Pancreas (tissue), 10 donors: Measurements from ENCODE around the gene CLCNKB. TPM values are rescaled to one million over a fixed set of nuclear protein-coding genes. Genes with fewer than 3 reads are reported as not detected.
A peak's percentile ranks its signal among the peaks of the same experiment; 100 is the strongest.

Experiments used
- ATAC-seq, 4 donors: fragments of 200-7000 bp; cut with Tn5 transposase; one replicate each; pipeline versions ENCODE4 v1.8.0 to v1.9.1; 2020; ENCODE audit warnings: mild to moderate bottlenecking in 4 of 4, moderate library complexity in 4 of 4
- DNase-seq, 6 donors: peaks; one replicate each; pipeline ENCODE4 v3.0.0-alpha.2; 2020
- FAIRE-seq: peaks from 2 replicates; lab custom pipeline; 2012; peaks lifted over from hg19 to GRCh38; lab: Jason Lieb, UNC
- H3K27ac ChIP-seq, 4 donors: fragments of 200-600 bp; sonication (generic); 1 replicate in 3 of 4; 2 replicates in 1 of 4; pipeline versions ENCODE4 v1.5.0 to v1.8.0; 2020
- H3K27me3 ChIP-seq, 4 donors: fragments of 200-600 bp; one replicate each; pipeline ENCODE4 v1.8.0; 2021
- H3K36me3 ChIP-seq, 3 donors: fragments of 200-600 bp; sonication (generic) in 1 of 3; one replicate each; pipeline versions ENCODE4 v1.5.0 to v1.8.0; 2020 to 2021
- H3K4me1 ChIP-seq, 3 donors: fragments of 200-600 bp; one replicate each; pipeline ENCODE4 v1.8.0; 2021
- H3K4me3 ChIP-seq, 4 donors: fragments of 200-600 bp; sonication (generic) in 2 of 4; one replicate each; pipeline versions ENCODE4 v1.5.0 to v1.8.0; 2020 to 2021
- H3K9me3 ChIP-seq, 4 donors: fragments of 200-600 bp; one replicate each; pipeline ENCODE4 v1.8.0; 2021
- WGBS, 2 donors: extraction: QIAGEN DNeasy Blood & Tissue Kit; methylation state at CpG; one replicate each; pipeline ENCODE4 v1.1.7; 2013; 5-methylcytosine and 5-hydroxymethylcytosine counted together
- intact Hi-C, 3 donors: fragments of 100-400 bp; cut with DNase I; formaldehyde crosslinking; loops; one replicate each; pipeline versions ENCODE4 v1.11.1 to v1.14.2; 2022
- polyA plus RNA-seq, 2 donors: library from polyadenylated mRNA; stranded (reverse); fragments of 200-250 nt; gene quantifications; one replicate each; pipeline ENCODE4 v1.2.3, GENCODE V29; 2013
- total RNA-seq, 6 donors: library from RNA; stranded (reverse); fragmentation: NEBNext Ultra II Directional in 4 of 6; extraction: Animal tissue kit (Norgen Biotek cat#: 25700) in 4 of 6; gene quantifications; one replicate each; pipeline versions ENCODE4 v1.2.1 to v1.2.4, GENCODE V29; 2021 to 2023
- TF ChIP-seq, protein P1 (sequence below), 4 donors: fragments of 200-600 bp; sonication (generic) in 3 of 4; IDR thresholded peaks; one replicate each; pipeline versions ENCODE4 v1.5.0 to v1.8.0; 2021; ENCODE audit warnings: antibody characterized with exemption in 4 of 4
- donor health status: healthy with polysubstance abuse.
- donor health status: DM: no; HTN: no; CAD: no; lungs with moderate emphysema.
- donor health status: DM: no; HTN: no; CAD: no.
- donor health status: control.
- donor health status: control.
- donor health status: Bipolar disorder and iron deficiency.
- donor health status: DM: yes; HTN: yes; CAD: no.
- donor health status: DM: no; HTN: no; CAD: no.
- donor health status: DM: no; HTN: no; CAD: no.
- donor health status: DM: yes; HTN: yes; CAD: no.

The CLCNKB gene
- total RNA-seq, result 1 to 10 TPM in 1 of 6 donors, under 1 TPM in 5; 0.54 to 1.6 (median 0.74) TPM
- 1 to 10 TPM; 1.5 to 1.7 TPM for polyA plus RNA-seq

DNA sequence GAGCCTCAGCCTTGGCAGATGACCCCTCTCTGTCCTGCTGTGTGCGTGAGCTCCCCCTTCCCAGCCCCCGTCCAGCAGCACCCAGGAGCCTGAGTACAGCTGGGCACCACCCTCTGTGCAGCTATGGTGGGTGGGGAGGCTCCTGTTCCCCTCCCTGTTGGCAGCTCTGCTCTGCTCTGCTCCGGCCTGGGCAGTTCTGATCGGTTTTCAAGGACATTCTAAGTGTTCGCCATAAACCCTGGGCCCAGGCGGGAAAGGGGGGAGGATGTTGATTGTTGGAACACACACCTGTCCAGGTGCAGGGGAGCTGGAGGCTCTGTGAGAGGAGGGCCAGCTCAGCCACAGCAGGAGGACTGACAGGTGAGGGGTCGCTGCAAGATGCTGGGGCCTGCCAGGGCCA, at the start of gene CLCNKB:
Gene CLCNKB (plus strand): TSS at position 262 of the 400 bp plus-strand sequence. CDS start 711 bp downstream, outside the sequence.
- Histone ChIP-seq H3K27me3 (no peaks in the 10 kb centered on the region), H3K9me3 (no peaks in the 10 kb centered on the region), H3K27ac (peak within 1 kb of the TSS in 2 of 4 donors; percentile 12 to 28), H3K4me1 (peaks cover 0 to 8% (median 4%) of the 10 kb centered on the region in 3 donors), H3K36me3 (no peaks in the 10 kb centered on the region), H3K4me3 (no peak within 1 kb of the TSS)
- peak in 5 of 6 donors; percentile 66 to 89 (median 80) for DNase-seq
- peak; percentile 66 to 91 (median 87) for ATAC-seq
- 19 to 23% methylated on average over 7 of the region's 7 CpGs for WGBS, 2 donors
- TF ChIP-seq, protein P1, sequence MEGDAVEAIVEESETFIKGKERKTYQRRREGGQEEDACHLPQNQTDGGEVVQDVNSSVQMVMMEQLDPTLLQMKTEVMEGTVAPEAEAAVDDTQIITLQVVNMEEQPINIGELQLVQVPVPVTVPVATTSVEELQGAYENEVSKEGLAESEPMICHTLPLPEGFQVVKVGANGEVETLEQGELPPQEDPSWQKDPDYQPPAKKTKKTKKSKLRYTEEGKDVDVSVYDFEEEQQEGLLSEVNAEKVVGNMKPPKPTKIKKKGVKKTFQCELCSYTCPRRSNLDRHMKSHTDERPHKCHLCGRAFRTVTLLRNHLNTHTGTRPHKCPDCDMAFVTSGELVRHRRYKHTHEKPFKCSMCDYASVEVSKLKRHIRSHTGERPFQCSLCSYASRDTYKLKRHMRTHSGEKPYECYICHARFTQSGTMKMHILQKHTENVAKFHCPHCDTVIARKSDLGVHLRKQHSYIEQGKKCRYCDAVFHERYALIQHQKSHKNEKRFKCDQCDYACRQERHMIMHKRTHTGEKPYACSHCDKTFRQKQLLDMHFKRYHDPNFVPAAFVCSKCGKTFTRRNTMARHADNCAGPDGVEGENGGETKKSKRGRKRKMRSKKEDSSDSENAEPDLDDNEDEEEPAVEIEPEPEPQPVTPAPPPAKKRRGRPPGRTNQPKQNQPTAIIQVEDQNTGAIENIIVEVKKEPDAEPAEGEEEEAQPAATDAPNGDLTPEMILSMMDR (IDR thresholded peaks at IDR 0.05), result no peak
- FAIRE-seq, result no peak
- intact Hi-C loops, result loop anchor here in 1 of 3 donors (10.0 kb wide), 1 partner anchor 239 kb away; the partner anchor contains the start of gene UQCRHL

DNA sequence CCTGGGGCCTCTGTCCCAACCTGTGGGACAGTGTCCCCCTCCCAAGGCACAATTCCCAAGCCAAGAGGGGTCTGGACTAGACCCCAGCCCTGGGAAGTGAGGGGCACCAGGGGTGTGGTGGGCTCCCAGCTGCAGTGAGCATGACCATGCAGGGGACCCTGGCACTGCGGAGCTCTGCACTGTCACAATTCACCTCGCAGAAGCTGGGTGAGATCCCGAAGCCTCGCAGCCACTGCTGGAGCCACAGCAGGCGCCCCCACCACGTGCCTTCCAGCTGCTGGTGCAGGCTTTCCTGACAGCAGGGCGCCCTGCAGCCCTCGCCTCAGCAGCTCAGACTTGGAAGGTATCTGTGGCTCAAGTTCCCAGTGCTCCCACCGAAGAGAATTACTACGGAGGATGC, 49.5 kb upstream of the CLCNKB start:
- Histone ChIP-seq H3K27ac (no peak overlapping the region), H3K36me3 (no peaks in the 10 kb centered on the region), H3K4me1 (no peaks in the 10 kb centered on the region), H3K4me3 (no peak overlapping the region), H3K27me3 (no peaks in the 10 kb centered on the region), H3K9me3 (no peaks in the 10 kb centered on the region)
- WGBS, 2 donors, result 79 to 88% methylated on average over 10 of the region's 10 CpGs
- FAIRE-seq (no peak), ATAC-seq (no peak), DNase-seq (no peak)
- TF ChIP-seq, protein P1 (IDR thresholded peaks at IDR 0.05), result no peak
- intact Hi-C loops, result loop anchor here in 1 of 3 donors (10.0 kb wide), 1 partner anchor 189 kb away; the partner anchor contains the start of gene UQCRHL

DNA sequence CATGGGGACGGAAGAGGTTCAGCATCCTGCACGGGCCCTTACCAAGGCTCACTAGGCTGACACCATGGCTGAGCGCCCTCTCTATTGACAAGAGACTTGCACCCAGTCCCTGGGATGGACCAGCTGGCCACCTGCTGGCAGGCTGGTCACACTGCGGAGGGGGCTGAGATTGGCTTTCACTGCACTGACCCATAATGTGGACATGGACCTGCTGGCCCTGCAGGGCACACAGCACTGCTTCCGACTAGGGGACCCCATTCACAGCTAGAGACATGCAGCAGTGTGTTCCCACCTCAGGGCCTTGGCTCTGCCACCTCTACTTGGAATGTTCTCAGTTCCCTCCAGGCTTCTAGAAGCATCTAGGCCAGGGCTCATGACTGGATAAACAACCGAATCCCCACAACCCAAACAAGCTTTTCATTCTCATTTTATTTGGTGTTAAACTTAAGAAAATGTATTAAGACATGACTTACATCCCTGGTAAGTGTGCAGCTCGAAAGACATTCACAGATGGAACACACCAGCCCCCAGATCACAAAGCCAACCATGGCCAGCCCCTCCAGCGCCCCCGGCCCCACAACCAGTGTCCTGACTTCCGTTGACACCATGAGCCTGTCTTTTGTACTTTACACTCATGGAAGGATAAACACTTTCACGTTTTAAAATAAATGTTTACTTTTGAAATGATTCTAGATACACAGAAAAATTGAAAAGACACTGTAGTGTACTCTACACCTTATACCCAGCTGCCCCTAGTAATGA, 48.8 kb upstream of the CLCNKB start:
- FAIRE-seq, result no peak
- Histone ChIP-seq H3K36me3 (no peaks in the 10 kb centered on the region), H3K9me3 (no peaks in the 10 kb centered on the region), H3K4me3 (no peak overlapping the region), H3K27me3 (no peaks in the 10 kb centered on the region), H3K4me1 (no peaks in the 10 kb centered on the region), H3K27ac (no peak overlapping the region)
- intact Hi-C loops, result loop anchor here in 2 of 3 donors (5.0 to 10.0 kb wide), 2 partner anchors 187 to 190 kb away; partner anchors contain the start of gene UQCRHL (in 2 of the 2)
- peak; percentile 84 to 95 (median 89) for ATAC-seq
- DNase-seq, result peak; percentile 51 to 79 (median 74)
- 45 to 50% methylated on average over 11 of the region's 11 CpGs for WGBS, 2 donors
- TF ChIP-seq, protein P1 (IDR thresholded peaks at IDR 0.05), result peak; percentile 54 to 67 (median 60)

DNA sequence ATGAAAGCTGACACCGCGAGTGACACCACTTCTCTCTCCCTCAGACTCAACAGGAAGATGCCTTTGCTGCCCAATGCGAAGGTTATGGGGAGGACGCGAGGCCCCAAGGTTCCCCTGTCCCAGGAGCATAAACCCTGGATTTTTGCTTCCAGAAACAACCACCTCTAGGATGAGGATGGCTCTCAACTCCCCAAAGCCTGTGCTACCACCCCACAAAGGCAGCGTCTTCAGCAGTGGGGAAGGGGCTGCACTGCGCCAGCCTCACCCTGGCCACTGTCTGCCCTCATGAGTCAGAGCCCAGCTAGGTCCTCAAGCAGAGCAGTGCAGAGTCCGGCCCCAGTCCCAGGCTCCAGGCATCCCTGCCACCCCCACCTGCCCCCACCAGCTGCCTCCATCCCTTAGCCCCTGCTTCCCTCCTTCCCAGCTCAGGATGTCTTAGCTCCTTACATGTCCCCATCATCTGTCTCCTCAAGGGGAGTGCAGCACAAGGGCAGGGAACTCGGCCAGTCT, 46.5 kb upstream of the CLCNKB start:
- Histone ChIP-seq H3K4me3 (no peak overlapping the region), H3K36me3 (no peaks in the 10 kb centered on the region), H3K27ac (no peak overlapping the region), H3K27me3 (no peaks in the 10 kb centered on the region), H3K4me1 (no peaks in the 10 kb centered on the region), H3K9me3 (no peaks in the 10 kb centered on the region)
- FAIRE-seq, result no peak
- TF ChIP-seq, protein P1 (IDR thresholded peaks at IDR 0.05), result no peak
- 75 to 88% methylated on average over 9 of the region's 9 CpGs for WGBS, 2 donors
- ATAC-seq, result no peak
- DNase-seq, result peak in 1 of 6 donors; percentile 36
- intact Hi-C loops, result loop anchor here in 2 of 3 donors (5.0 to 10.0 kb wide), 2 partner anchors 190 to 192 kb away; partner anchors contain the start of gene UQCRHL (in 2 of the 2)
